ENCODE results near the gene PSEN2. TPM values are rescaled to one million over a fixed set of nuclear protein-coding genes. Genes with fewer than 3 reads are reported as not detected.

Gene PSEN2
- polyA plus RNA-seq, 3 donors from 2014 or later = 19.5 to 23.1 (median 20.2) TPM

- Mint-ChIP-seq H3K4me1 (no peaks in the 10 kb centered on the region), H3K27me3 (ENCODE audit: low read depth in 3 of 3) (no peaks in the 10 kb centered on the region), H3K27ac (no peak overlapping the region), H3K36me3 (peaks cover 19 to 40% (median 29%) of the 10 kb centered on the region in 3 donors), H3K4me3 (no peak overlapping the region), H3K9me3 (no peaks in the 10 kb centered on the region)
- DNase-seq = no peak
Measured at GRCh38 chr1:226894826-226895225, 24.4 kb downstream of the PSEN2 start.

GRCh38 chr1:226895644-226896043, 25.2 kb downstream of the PSEN2 start:
- no peaks in the 10 kb centered on the region for H3K4me1 Mint-ChIP-seq
- H3K27ac Mint-ChIP-seq = no peak overlapping the region
- no peaks in the 10 kb centered on the region for H3K9me3 Mint-ChIP-seq
- H3K4me3 Mint-ChIP-seq = no peak overlapping the region
- DNase-seq = no peak
- H3K27me3 Mint-ChIP-seq (ENCODE audit: low read depth in 3 of 3) = no peaks in the 10 kb centered on the region
- H3K36me3 Mint-ChIP-seq = peaks cover 20 to 42% (median 34%) of the 10 kb centered on the region in 3 donors

- Mint-ChIP-seq H3K36me3 (peaks cover 20 to 42% (median 36%) of the 10 kb centered on the region in 3 donors), H3K27ac (no peak overlapping the region), H3K27me3 (ENCODE audit: low read depth in 3 of 3) (no peaks in the 10 kb centered on the region), H3K4me1 (no peaks in the 10 kb centered on the region), H3K9me3 (no peaks in the 10 kb centered on the region), H3K4me3 (no peak overlapping the region)
- DNase-seq = no peak
Measured at GRCh38 chr1:226898246-226898645, 27.8 kb downstream of the PSEN2 start.

GRCh38 chr1:226901421-226901820, 31.0 kb downstream of the PSEN2 start:
- H3K4me3 Mint-ChIP-seq = no peak overlapping the region
- peaks cover 25 to 35% (median 30%) of the 10 kb centered on the region in 3 donors for H3K36me3 Mint-ChIP-seq
- H3K9me3 Mint-ChIP-seq = no peaks in the 10 kb centered on the region
- no peak for DNase-seq
- no peaks in the 10 kb centered on the region for H3K4me1 Mint-ChIP-seq
- H3K27ac Mint-ChIP-seq = no peak overlapping the region
- H3K27me3 Mint-ChIP-seq (ENCODE audit: low read depth in 3 of 3) = peaks cover 0 to 2% (median 0%) of the 10 kb centered on the region in 3 donors

GRCh38 chr1:226902601-226903000, 32.2 kb downstream of the PSEN2 start:
- DNase-seq = no peak
- peaks cover 0 to 2% (median 0%) of the 10 kb centered on the region in 3 donors for H3K27me3 Mint-ChIP-seq (ENCODE audit: low read depth in 3 of 3)
- H3K9me3 Mint-ChIP-seq = no peaks in the 10 kb centered on the region
- H3K36me3 Mint-ChIP-seq = peaks cover 17 to 32% (median 24%) of the 10 kb centered on the region in 3 donors
- no peaks in the 10 kb centered on the region for H3K4me1 Mint-ChIP-seq
- H3K4me3 Mint-ChIP-seq = no peak overlapping the region
- no peak overlapping the region for H3K27ac Mint-ChIP-seq

- Mint-ChIP-seq H3K9me3 (no peaks in the 10 kb centered on the region), H3K27me3 (ENCODE audit: low read depth in 3 of 3) (peaks cover 0 to 2% (median 0%) of the 10 kb centered on the region in 3 donors), H3K36me3 (peaks cover 14 to 30% (median 16%) of the 10 kb centered on the region in 3 donors), H3K4me3 (no peak overlapping the region), H3K4me1 (no peaks in the 10 kb centered on the region), H3K27ac (no peak overlapping the region)
- DNase-seq = no peak
Measured at GRCh38 chr1:226903819-226904716, 33.7 kb downstream of the PSEN2 start.

- peaks cover 7 to 26% (median 12%) of the 10 kb centered on the region in 3 donors for H3K36me3 Mint-ChIP-seq
- H3K27me3 Mint-ChIP-seq (ENCODE audit: low read depth in 3 of 3) = peaks cover 0 to 2% (median 0%) of the 10 kb centered on the region in 3 donors
Measured at GRCh38 chr1:226904772-226905171, 34.4 kb downstream of the PSEN2 start.

GRCh38 chr1:226908419-226908818, 38.0 kb downstream of the PSEN2 start:
- H3K27me3 Mint-ChIP-seq (ENCODE audit: low read depth in 3 of 3) = peaks cover 0 to 2% (median 1%) of the 10 kb centered on the region in 3 donors
- no peak overlapping the region for H3K4me3 Mint-ChIP-seq

More at GRCh38 chr1:226904772-226905171, 34.4 kb downstream of the PSEN2 start:
- Mint-ChIP-seq H3K4me1 (no peaks in the 10 kb centered on the region), H3K9me3 (no peaks in the 10 kb centered on the region), H3K4me3 (no peak overlapping the region), H3K27ac (no peak overlapping the region)
- no peak for DNase-seq

GRCh38 chr1:226908913-226909312, 38.5 kb downstream of the PSEN2 start:
- DNase-seq = no peak
- H3K36me3 Mint-ChIP-seq = peaks cover 10 to 19% (median 18%) of the 10 kb centered on the region in 3 donors
- no peak overlapping the region for H3K27ac Mint-ChIP-seq
- H3K4me3 Mint-ChIP-seq = no peak overlapping the region
- H3K4me1 Mint-ChIP-seq = no peaks in the 10 kb centered on the region
- H3K9me3 Mint-ChIP-seq = no peaks in the 10 kb centered on the region
- H3K27me3 Mint-ChIP-seq (ENCODE audit: low read depth in 3 of 3) = peaks cover 0 to 2% (median 1%) of the 10 kb centered on the region in 3 donors

More at GRCh38 chr1:226908419-226908818, 38.0 kb downstream of the PSEN2 start:
- Mint-ChIP-seq H3K9me3 (no peaks in the 10 kb centered on the region), H3K36me3 (peaks cover 11 to 19% (median 18%) of the 10 kb centered on the region in 3 donors), H3K4me1 (no peaks in the 10 kb centered on the region), H3K27ac (no peak overlapping the region)
- no peak for DNase-seq

GRCh38 chr1:226912587-226913176, 42.3 kb downstream of the PSEN2 start:
- peak; percentile 7 to 11 (median 11) for DNase-seq
- Mint-ChIP-seq H3K27me3 (ENCODE audit: low read depth in 3 of 3) (peaks cover 0 to 1% (median 0%) of the 10 kb centered on the region in 3 donors), H3K27ac (no peak overlapping the region), H3K9me3 (no peaks in the 10 kb centered on the region), H3K4me3 (no peak overlapping the region), H3K4me1 (no peaks in the 10 kb centered on the region), H3K36me3 (peaks cover 6 to 11% (median 11%) of the 10 kb centered on the region in 3 donors)

GRCh38 chr1:226915672-226915995, 45.2 kb downstream of the PSEN2 start:
- peaks cover 5 to 17% (median 6%) of the 10 kb centered on the region in 3 donors for H3K36me3 Mint-ChIP-seq
- H3K9me3 Mint-ChIP-seq = no peaks in the 10 kb centered on the region
- no peaks in the 10 kb centered on the region for H3K4me1 Mint-ChIP-seq
- H3K27ac Mint-ChIP-seq = no peak overlapping the region
- peaks cover 0 to 2% (median 1%) of the 10 kb centered on the region in 3 donors for H3K27me3 Mint-ChIP-seq (ENCODE audit: low read depth in 3 of 3)
- no peak for DNase-seq
- H3K4me3 Mint-ChIP-seq = no peak overlapping the region

- Mint-ChIP-seq H3K27ac (peak overlapping the region in 1 of 6 donors; percentile 40), H3K4me3 (no peak overlapping the region), H3K9me3 (no peaks in the 10 kb centered on the region), H3K27me3 (ENCODE audit: low read depth in 3 of 3) (peaks cover 0 to 2% (median 1%) of the 10 kb centered on the region in 3 donors), H3K36me3 (peaks cover 5 to 17% (median 9%) of the 10 kb centered on the region in 3 donors), H3K4me1 (no peaks in the 10 kb centered on the region)
- no peak for DNase-seq
Measured at GRCh38 chr1:226916497-226916896, 46.1 kb downstream of the PSEN2 start.

- H3K4me1 Mint-ChIP-seq = no peaks in the 10 kb centered on the region
Measured at GRCh38 chr1:226919587-226919986, 49.2 kb downstream of the PSEN2 start.

GRCh38 chr1:226919995-226920394, 49.6 kb downstream of the PSEN2 start:
- no peak overlapping the region for H3K4me3 Mint-ChIP-seq
- no peak overlapping the region for H3K27ac Mint-ChIP-seq
- no peak for DNase-seq
- peaks cover 0 to 2% (median 0%) of the 10 kb centered on the region in 3 donors for H3K27me3 Mint-ChIP-seq (ENCODE audit: low read depth in 3 of 3)
- peaks cover 0 to 11% (median 11%) of the 10 kb centered on the region in 3 donors for H3K36me3 Mint-ChIP-seq
- no peaks in the 10 kb centered on the region for H3K4me1 Mint-ChIP-seq
- H3K9me3 Mint-ChIP-seq = no peaks in the 10 kb centered on the region

More at GRCh38 chr1:226919587-226919986, 49.2 kb downstream of the PSEN2 start:
- H3K9me3 Mint-ChIP-seq = no peaks in the 10 kb centered on the region
- H3K36me3 Mint-ChIP-seq = peaks cover 0 to 11% (median 11%) of the 10 kb centered on the region in 3 donors
- H3K4me3 Mint-ChIP-seq = no peak overlapping the region
- no peak for DNase-seq
- H3K27ac Mint-ChIP-seq = no peak overlapping the region
- H3K27me3 Mint-ChIP-seq (ENCODE audit: low read depth in 3 of 3) = peaks cover 0 to 2% (median 0%) of the 10 kb centered on the region in 3 donors
